NCI-H1092 (cell line): Measurements from ENCODE around the gene TPM4.

ENCODE experiments used
- DNase-seq: peaks from one replicate; lab custom pipeline; 2025; lab: John Stamatoyannopoulos, UW

Gene TPM4

GRCh38 chr19:16131648-16132047, 55.4 kb downstream of the TPM4 start:
- DNase-seq, result no peak

DNA sequence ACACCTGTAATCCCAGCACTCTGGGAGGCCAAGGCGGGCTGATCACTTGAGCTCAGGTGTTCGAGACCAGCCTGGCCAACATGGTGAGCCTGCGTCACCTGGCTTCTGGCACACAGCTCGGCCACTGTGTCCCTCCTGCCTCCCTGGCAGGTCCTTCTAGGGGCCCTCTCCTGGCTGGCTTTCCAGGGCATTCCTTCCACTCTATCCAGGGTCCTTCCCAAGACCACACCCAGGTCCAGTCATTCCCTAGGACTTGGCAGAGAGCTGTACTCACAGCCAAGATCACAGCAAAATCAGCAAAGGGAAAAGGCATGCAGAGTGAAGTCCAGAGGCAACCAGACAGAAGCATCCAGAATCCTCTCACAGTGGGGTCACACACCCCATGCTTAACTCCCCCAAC, 57.5 kb downstream of the TPM4 start:
- DNase-seq, result no peak

DNA sequence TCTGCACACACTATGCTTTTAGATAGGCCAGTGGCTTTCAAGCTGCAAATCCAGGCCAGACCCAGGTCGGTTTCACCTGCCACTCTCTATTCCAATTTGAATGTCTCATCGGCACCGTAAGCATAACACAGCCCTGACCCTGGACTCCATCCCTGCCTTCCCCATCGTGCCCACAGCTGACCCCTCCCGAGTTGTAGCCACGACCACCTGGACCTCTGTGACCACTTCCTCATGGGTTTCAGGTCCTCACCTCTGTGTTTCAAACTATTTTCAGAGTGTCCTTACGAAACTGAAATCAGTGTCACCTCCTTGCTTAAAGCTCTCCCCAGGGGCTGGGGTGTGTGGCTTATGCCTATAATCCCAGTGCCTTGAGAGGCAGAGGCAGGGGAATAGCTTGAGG, 58.2 kb downstream of the TPM4 start:
- DNase-seq, result no peak

- DNase-seq, result no peak
Measured at GRCh38 chr19:16135430-16136127, 59.3 kb downstream of the TPM4 start.

DNA sequence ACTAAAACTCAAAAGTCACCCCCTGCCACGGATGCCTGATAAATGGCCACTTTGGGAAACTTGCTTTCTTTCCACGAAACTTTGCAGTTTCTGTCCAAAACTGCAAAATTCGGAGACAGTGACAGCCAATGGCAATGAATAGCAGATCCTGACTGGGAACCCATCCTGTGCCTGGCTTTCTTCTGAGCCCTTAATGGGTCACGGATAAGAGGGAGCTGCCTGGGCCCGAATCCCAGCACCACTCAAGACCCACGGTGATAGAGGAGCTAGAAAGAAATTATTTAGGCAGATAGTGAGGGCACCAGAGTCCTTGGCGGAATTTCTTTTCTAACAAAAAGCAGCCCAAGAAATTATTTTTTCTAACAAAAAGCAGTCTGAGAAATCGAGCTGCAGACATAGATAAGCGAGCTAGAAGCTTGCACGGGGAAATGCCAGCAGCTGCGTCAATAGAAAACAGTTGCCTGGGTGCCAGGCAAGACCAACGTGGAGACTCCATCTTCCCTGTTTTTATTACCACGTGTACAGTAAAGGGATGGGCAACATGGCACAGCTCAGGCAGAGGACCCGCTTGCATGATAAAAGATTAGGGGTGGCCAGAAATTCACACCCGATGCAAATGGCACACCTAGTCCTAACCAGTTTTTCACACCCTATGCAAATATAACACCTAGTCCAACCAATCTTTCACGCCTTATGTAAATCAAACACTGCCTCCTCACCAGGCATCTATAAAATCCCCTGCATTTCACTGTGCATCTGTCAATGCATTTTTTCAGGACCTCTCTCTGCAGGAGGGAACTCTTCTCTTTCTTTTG, 60.1 kb downstream of the TPM4 start:
- peak; percentile 23 for DNase-seq

- no peak for DNase-seq
Measured at GRCh38 chr19:16139752-16140151, 63.5 kb downstream of the TPM4 start.

GRCh38 chr19:16141043-16141442, 64.7 kb downstream of the TPM4 start:
- DNase-seq, result no peak

DNA sequence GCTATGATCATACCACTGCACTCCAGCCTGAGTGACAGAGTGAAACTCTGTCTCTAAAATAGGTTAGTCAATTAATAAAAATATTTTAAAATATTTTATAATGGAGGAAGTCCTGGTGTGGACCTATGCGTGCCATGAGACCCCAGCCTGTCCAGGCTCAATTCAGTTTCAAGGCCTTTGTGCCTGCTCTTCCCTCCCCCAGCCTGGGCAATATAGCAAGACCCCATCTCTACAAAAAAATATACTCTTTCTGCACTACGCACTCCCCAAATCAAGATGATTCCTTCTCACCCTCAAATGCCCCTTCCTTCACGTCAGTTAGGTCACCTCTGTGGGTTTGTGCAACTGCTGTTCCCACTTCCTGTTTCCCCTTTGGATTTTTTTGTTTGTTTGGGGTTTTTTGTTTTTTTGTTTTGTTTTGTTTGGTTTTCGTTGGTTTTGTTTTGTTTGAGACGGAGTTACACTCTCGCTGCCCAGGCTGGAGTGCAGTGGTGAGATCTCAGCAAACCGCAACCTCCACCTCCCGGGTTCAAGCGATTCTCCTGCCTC, 65.8 kb downstream of the TPM4 start:
- no peak for DNase-seq

GRCh38 chr19:16143399-16144215, 67.3 kb downstream of the TPM4 start, which contains the start of gene HSH2D:
Gene HSH2D, plus strand, starts transcription at chr19:16143685. Its CDS starts 5,066 bp downstream, at chr19:16148751.
- no peak for DNase-seq

- no peak for DNase-seq
Measured at GRCh38 chr19:16144216-16144581, 67.9 kb downstream of the TPM4 start.

GRCh38 chr19:16146112-16146511, 69.8 kb downstream of the TPM4 start:
- no peak for DNase-seq

DNA sequence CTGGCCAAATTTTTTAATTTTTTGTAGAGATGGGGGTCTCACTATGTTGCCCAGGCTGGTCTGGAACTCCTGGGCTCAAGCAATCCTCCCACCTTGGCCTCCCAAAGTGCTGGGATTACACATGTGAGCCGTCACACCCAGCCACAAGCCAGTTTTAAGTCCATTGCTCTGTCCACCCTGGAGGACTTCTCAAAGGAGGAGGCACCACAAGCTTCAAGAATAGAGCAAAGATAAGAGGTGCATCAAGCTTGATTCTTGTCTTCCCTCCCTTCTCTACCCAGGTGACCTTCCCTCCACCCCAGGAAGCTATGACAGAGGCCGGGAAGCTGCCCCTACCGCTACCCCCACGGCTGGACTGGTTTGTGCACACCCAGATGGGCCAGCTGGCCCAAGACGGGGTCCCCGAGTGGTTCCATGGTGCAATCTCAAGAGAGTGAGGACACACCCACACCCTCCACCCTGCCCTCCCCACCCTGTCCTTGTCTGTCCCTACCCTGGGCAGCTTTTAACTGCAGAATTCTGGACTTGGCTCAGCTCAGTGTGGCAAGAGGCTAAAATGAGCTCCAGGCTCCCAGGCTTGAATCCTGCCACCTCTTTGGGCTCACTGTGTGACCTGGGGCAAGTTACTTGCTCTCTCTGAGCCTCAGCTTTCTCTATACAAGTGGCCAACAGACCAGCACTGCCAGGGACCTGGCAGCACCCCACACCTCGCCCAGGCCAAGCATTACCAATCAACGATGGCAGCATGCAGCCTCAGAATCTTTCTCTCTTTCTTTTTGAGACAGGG, 72.3 kb downstream of the TPM4 start:
- DNase-seq, result no peak
